B cell (primary cell): ENCODE data around the gene GPATCH8. TPM values are rescaled to one million over a fixed set of nuclear protein-coding genes. Genes with fewer than 3 reads are reported as not detected.

Source experiments
- ATAC-seq: fragments of 200-7000 bp; cut with Tn5 transposase; one replicate; pipeline ENCODE4 v1.10.0; 2021; ENCODE audit warnings: low read depth, mild to moderate bottlenecking, moderate number of reproducible peaks, moderate library complexity
- CTCF ChIA-PET: fragments of 350-600 bp; sonication (Branson Sonifier 250); formaldehyde crosslinking; loops from one replicate; lab custom pipeline; 2021; ENCODE audit warnings: antibody characterized with exemption, inconsistent platforms; lab: Charles Lee
- POLR2A ChIA-PET: fragments of 350-600 bp; sonication (Branson Sonifier 250); formaldehyde crosslinking; loops from one replicate; lab custom pipeline; 2021; ENCODE audit warnings: antibody characterized with exemption; lab: Charles Lee
- DNase-seq: peaks from one replicate; pipeline ENCODE4 v3.0.0; 2013
- H2AFZ ChIP-seq: 2 replicates; pipeline ENCODE4 v1.6.1; 2012; ENCODE audit warnings: mild to moderate bottlenecking, low read depth, low read length; ENCODE audit not compliant: insufficient read depth, poor library complexity, severe bottlenecking
- H3K27ac ChIP-seq, 2 donors: 1 replicate in 1 of 2; 2 replicates in 1 of 2; pipeline ENCODE4 v1.5.1; 2012 to 2013; ENCODE audit warnings: low read length in 2 of 2, mild to moderate bottlenecking in 2 of 2, moderate library complexity in 1 of 2
- H3K27me3 ChIP-seq, 4 experiments: fragments of 200-600 bp in 1 of 4; sonication (generic) in 1 of 4; replicated peaks in 1 of 4; 1 replicate in 2 of 4; 2 replicates in 2 of 4; pipeline versions ENCODE4 v1.6.1 to v1.7.0; 2013 to 2016; ENCODE audit warnings: low read length in 3 of 4, mild to moderate bottlenecking in 2 of 4, mixed read lengths in 1 of 4, moderate library complexity in 1 of 4; ENCODE audit not compliant: insufficient read depth in 4 of 4, control insufficient read depth in 3 of 4; ENCODE audit errors: control extremely low read depth in 1 of 4
- H3K36me3 ChIP-seq, 2 experiments: replicated peaks in 1 of 2; 1 replicate in 1 of 2; 2 replicates in 1 of 2; pipeline versions ENCODE4 v1.6.1 to v1.7.1; 2013; ENCODE audit warnings: low read length in 1 of 2; ENCODE audit not compliant: insufficient read depth in 2 of 2, control insufficient read depth in 1 of 2; ENCODE audit errors: control extremely low read depth in 1 of 2, extremely low read depth in 1 of 2
- H3K4me1 ChIP-seq, 2 donors: fragments of 200-600 bp in 1 of 2; sonication (generic) in 1 of 2; 1 replicate in 1 of 2; 2 replicates in 1 of 2; pipeline versions ENCODE4 v1.5.1 to v1.6.1; 2013 to 2017; ENCODE audit warnings: low read length in 2 of 2; ENCODE audit not compliant: control insufficient read depth in 2 of 2, insufficient read depth in 2 of 2
- H3K4me2 ChIP-seq: replicated peaks from 2 replicates; pipeline ENCODE3; 2012; ENCODE audit warnings: mild to moderate bottlenecking, low read depth, low read length; ENCODE audit not compliant: poor library complexity, severe bottlenecking
- H3K4me3 ChIP-seq, 5 experiments: fragments of 200-600 bp in 1 of 5; sonication (generic) in 1 of 5; 1 replicate in 3 of 5; 2 replicates in 2 of 5; pipeline versions ENCODE4 v1.5.1 to v1.7.0; 2011 to 2016; ENCODE audit warnings: low read length in 4 of 5, mild to moderate bottlenecking in 4 of 5, low read depth in 2 of 5, control low read depth in 1 of 5, moderate library complexity in 1 of 5; ENCODE audit not compliant: insufficient read depth in 1 of 5; ENCODE audit errors: control extremely low read depth in 1 of 5, extremely low read depth in 1 of 5
- H3K79me2 ChIP-seq: fragments of 200-600 bp; sonication (generic); one replicate; pipeline ENCODE4 v1.6.0; 2016; ENCODE audit warnings: low read length; ENCODE audit not compliant: control insufficient read depth, insufficient read depth
- H3K9ac ChIP-seq: fragments of 200-600 bp; sonication (generic); 2 replicates; pipeline ENCODE4 v1.6.1; 2017; ENCODE audit warnings: mild to moderate bottlenecking, low read length, moderate library complexity
- H3K9me3 ChIP-seq, 3 donors: one replicate each; pipeline versions ENCODE4 v1.6.1 to v1.7.1; 2013; ENCODE audit warnings: low read length in 2 of 3; ENCODE audit not compliant: control insufficient read depth in 2 of 3, insufficient read depth in 1 of 3; ENCODE audit errors: control extremely low read depth in 1 of 3
- H4K20me1 ChIP-seq: 2 replicates; pipeline ENCODE4 v1.6.0; 2012; ENCODE audit warnings: mild to moderate bottlenecking, low read length; ENCODE audit not compliant: insufficient read depth, control insufficient read depth, poor library complexity, severe bottlenecking
- H3K27ac Mint-ChIP-seq: one replicate; pipeline ENCODE4 v1.8.0; 2021; ENCODE audit warnings: mixed read lengths
- H3K27me3 Mint-ChIP-seq: one replicate; pipeline ENCODE4 v1.8.0; 2021; ENCODE audit warnings: mixed read lengths
- H3K4me1 Mint-ChIP-seq: one replicate; pipeline ENCODE4 v1.8.0; 2021; ENCODE audit warnings: mixed read lengths
- H3K4me3 Mint-ChIP-seq: one replicate; pipeline ENCODE4 v1.8.0; 2021; ENCODE audit warnings: mixed read lengths
- H3K9me3 Mint-ChIP-seq: one replicate; pipeline ENCODE4 v1.8.0; 2022; ENCODE audit warnings: mixed read lengths; ENCODE audit not compliant: insufficient read depth
- CTCF ChIP-seq: fragments of 200-600 bp; IDR thresholded peaks from one replicate; pipeline ENCODE4 v1.8.0; 2022; ENCODE audit warnings: antibody characterized with exemption, mild to moderate bottlenecking
- EZH2 ChIP-seq: IDR thresholded peaks from 2 replicates; pipeline ENCODE4 v1.6.1; 2012; ENCODE audit warnings: borderline replicate concordance, low read depth, mild to moderate bottlenecking, moderate library complexity, low read length; ENCODE audit not compliant: insufficient read depth, poor library complexity, severe bottlenecking
- WGBS: methylation state at CpG from one replicate; pipeline ENCODE4 v1.1.5; 2013; ENCODE audit warnings: missing lambda C conversion rate; ENCODE audit not compliant: insufficient coverage; 5-methylcytosine and 5-hydroxymethylcytosine counted together
- intact Hi-C: fragments of 100-400 bp; cut with micrococcal nuclease; formaldehyde crosslinking; loops from one replicate; pipeline ENCODE4 v1.10.0; 2022
- polyA plus RNA-seq: library from polyadenylated mRNA; depleted of rRNA; stranded (reverse); fragments of >200 nt; gene quantifications from 2 replicates; pipeline ENCODE4 v1.2.3, GENCODE V29; 2012
- total RNA-seq, 2 donors: library from RNA; stranded (reverse); fragments of 120-200 nt in 1 of 2; gene quantifications; 1 replicate in 1 of 2; 2 replicates in 1 of 2; pipeline versions ENCODE4 v1.2.3 to v1.2.4, GENCODE V29; 2013 to 2022

Gene GPATCH8
- total and polyA plus RNA-seq, 2 donors (not counting 1 experiment from before 2014, with no cell fraction given): 28.3 to 83.4 TPM

- peaks cover 10% of the 10 kb centered on the region for H3K4me1 Mint-ChIP-seq
- no peak overlapping the region for H3K4me3 Mint-ChIP-seq
- H3K4me3 ChIP-seq: no peak overlapping the region
- H2AFZ ChIP-seq: peak overlapping the region; percentile 60
- H3K9me3 ChIP-seq: no peaks in the 10 kb centered on the region
- H3K27ac Mint-ChIP-seq: no peak overlapping the region
- no peaks in the 10 kb centered on the region for H3K9me3 Mint-ChIP-seq
- 37% methylated on average over 18 of the region's 21 CpGs for WGBS
- no peaks in the 10 kb centered on the region for H4K20me1 ChIP-seq
- DNase-seq (peak; percentile 88), ATAC-seq (peak; percentile 94)
- H3K4me2 ChIP-seq: peak overlapping the region; percentile 14
- intact Hi-C loops: loop anchor here (1.0 kb wide), 2 partner anchors 103 to 139 kb away; no protein-coding TSS in a partner anchor
- no peak overlapping the region for H3K27ac ChIP-seq
- H3K9ac ChIP-seq: no peak overlapping the region
- TF ChIP-seq EZH2 (no peak), CTCF (peak; percentile 96)
- H3K4me1 ChIP-seq: peaks cover 0 to 10% of the 10 kb centered on the region in 2 donors
- no peaks in the 10 kb centered on the region for H3K36me3 ChIP-seq
- peaks cover 13% of the 10 kb centered on the region for H3K27me3 Mint-ChIP-seq
- ChIA-PET CTCF (interaction anchor here (0.6 to 4.5 kb wide), 26 partner anchors 10 to 343 kb away, joined by 3 to 72 read pairs (median 5); partner anchors contain the start of genes CCDC43, FZD2 and MEIOC), POLR2A (no interaction called here)
- H3K27me3 ChIP-seq: peaks cover 0 to 3% (median 0%) of the 10 kb centered on the region in 4 experiments
- H3K79me2 ChIP-seq: no peaks in the 10 kb centered on the region
Measured at GRCh38 chr17:44533533-44534246, 30.5 kb upstream of the GPATCH8 start.

GRCh38 chr17:44530896-44531418, 27.8 kb upstream of the GPATCH8 start:
- Histone ChIP-seq H3K9ac (no peak overlapping the region), H3K27ac (no peak overlapping the region), H3K79me2 (no peaks in the 10 kb centered on the region), H3K4me1 (peaks cover 0 to 7% of the 10 kb centered on the region in 2 donors), H3K27me3 (peaks cover 0 to 3% (median 0%) of the 10 kb centered on the region in 4 experiments), H3K36me3 (no peaks in the 10 kb centered on the region), H2AFZ (no peak overlapping the region), H3K9me3 (peaks cover 1 to 5% (median 4%) of the 10 kb centered on the region in 3 donors), H3K4me2 (no peak overlapping the region), H3K4me3 (no peak overlapping the region), H4K20me1 (no peaks in the 10 kb centered on the region)
- H3K9me3 Mint-ChIP-seq: no peaks in the 10 kb centered on the region
- TF ChIP-seq CTCF: no peak
- DNase-seq (no peak), ATAC-seq (no peak)
- H3K27ac Mint-ChIP-seq: no peak overlapping the region
- WGBS: 90% methylated on average over 3 of the region's 7 CpGs
- intact Hi-C loops: no loop called here
- peaks cover 9% of the 10 kb centered on the region for H3K4me1 Mint-ChIP-seq
- H3K4me3 Mint-ChIP-seq: no peak overlapping the region
- CTCF ChIA-PET: interaction anchor here (0.6 to 4.5 kb wide), 8 partner anchors 9 to 668 kb away, joined by 3 to 47 read pairs (median 4); partner anchors contain the start of gene GPATCH8
- H3K27me3 Mint-ChIP-seq: peaks cover 13% of the 10 kb centered on the region
- POLR2A ChIA-PET: no interaction called here
